Sigmoid colon (tissue), 7 donors: Measurements from ENCODE around the gene PTGDS. TPM values are rescaled to one million over a fixed set of nuclear protein-coding genes. Genes with fewer than 3 reads are reported as not detected.

Experiments used
- DNase-seq: peaks from one replicate; pipeline ENCODE4 v3.0.0-alpha.2; 2019
- H3K27ac ChIP-seq, 4 donors: fragments of 200-600 bp; sonication (generic); one replicate each; pipeline ENCODE4 v1.5.1; 2016 to 2019; ENCODE audit warnings: mild to moderate bottlenecking in 1 of 4
- H3K27me3 ChIP-seq, 3 donors: fragments of 200-600 bp; sonication (generic); one replicate each; pipeline ENCODE4 v1.5.1; 2019; ENCODE audit warnings: mild to moderate bottlenecking in 1 of 3
- H3K36me3 ChIP-seq, 4 donors: fragments of 200-600 bp; sonication (generic); one replicate each; pipeline ENCODE4 v1.5.1; 2016 to 2019
- H3K4me1 ChIP-seq, 4 donors: fragments of 200-600 bp; sonication (generic); one replicate each; pipeline ENCODE4 v1.5.1; 2017 to 2019
- H3K4me3 ChIP-seq, 4 donors: fragments of 200-600 bp; sonication (generic); one replicate each; pipeline ENCODE4 v1.5.1; 2017 to 2019; ENCODE audit warnings: mild to moderate bottlenecking in 2 of 4, moderate library complexity in 1 of 4
- H3K9me3 ChIP-seq, 4 donors: fragments of 200-600 bp in 3 of 4; sonication (generic) in 3 of 4; one replicate each; pipeline versions ENCODE4 v1.5.1 to v1.6.1; 2013 to 2019
- EP300 ChIP-seq, 4 donors: sonication (generic); formaldehyde crosslinking; IDR thresholded peaks; one replicate each; pipeline ENCODE4 v1.6.1; 2017; ENCODE audit warnings: antibody characterized with exemption in 4 of 4
- POLR2A ChIP-seq, 2 donors: fragments of 450-650 bp; IDR thresholded peaks; one replicate each; pipeline ENCODE4 v1.6.1; 2016; ENCODE audit warnings: antibody characterized with exemption in 2 of 2, mild to moderate bottlenecking in 2 of 2, moderate library complexity in 2 of 2
- POLR2AphosphoS5 ChIP-seq, 4 donors: sonication (generic); formaldehyde crosslinking; IDR thresholded peaks; one replicate each; pipeline ENCODE4 v1.6.1; 2017; ENCODE audit warnings: antibody characterized with exemption in 4 of 4
- WGBS, 2 donors: extraction: QIAGEN DNeasy Blood & Tissue Kit; methylation state at CpG; one replicate each; pipeline ENCODE4 v1.1.7; 2013; 5-methylcytosine and 5-hydroxymethylcytosine counted together
- intact Hi-C: fragments of 100-400 bp; cut with DNase I; formaldehyde crosslinking; loops from one replicate; pipeline ENCODE4 v1.15.1; 2023
- polyA plus RNA-seq, 3 donors: library from polyadenylated mRNA; stranded (reverse); fragments of 200-250 nt; gene quantifications; one replicate each; pipeline ENCODE4 v1.2.3, GENCODE V29; 2013
- total RNA-seq, 4 donors: library from RNA; depleted of rRNA; stranded (reverse); fragments of >200 nt; gene quantifications; one replicate each; pipeline ENCODE4 v1.1.0, GENCODE V29; 2016
- TF ChIP-seq, protein P1 (sequence below), 4 experiments: fragments of 450-650 bp in 3 of 4; fragments of 200-600 bp in 1 of 4; IDR thresholded peaks; one replicate each; pipeline ENCODE4 v1.5.1; 2016 to 2019; ENCODE audit warnings: antibody characterized with exemption in 4 of 4, mild to moderate bottlenecking in 3 of 4, moderate library complexity in 2 of 4
- donor health status: healthy with polysubstance abuse.
- donor health status: Bipolar disorder and iron deficiency.
- donor health status: healthy.

The PTGDS gene
- total and polyA plus RNA-seq, 7 donors = 8.3 to 218 (median 28.5) TPM

DNA sequence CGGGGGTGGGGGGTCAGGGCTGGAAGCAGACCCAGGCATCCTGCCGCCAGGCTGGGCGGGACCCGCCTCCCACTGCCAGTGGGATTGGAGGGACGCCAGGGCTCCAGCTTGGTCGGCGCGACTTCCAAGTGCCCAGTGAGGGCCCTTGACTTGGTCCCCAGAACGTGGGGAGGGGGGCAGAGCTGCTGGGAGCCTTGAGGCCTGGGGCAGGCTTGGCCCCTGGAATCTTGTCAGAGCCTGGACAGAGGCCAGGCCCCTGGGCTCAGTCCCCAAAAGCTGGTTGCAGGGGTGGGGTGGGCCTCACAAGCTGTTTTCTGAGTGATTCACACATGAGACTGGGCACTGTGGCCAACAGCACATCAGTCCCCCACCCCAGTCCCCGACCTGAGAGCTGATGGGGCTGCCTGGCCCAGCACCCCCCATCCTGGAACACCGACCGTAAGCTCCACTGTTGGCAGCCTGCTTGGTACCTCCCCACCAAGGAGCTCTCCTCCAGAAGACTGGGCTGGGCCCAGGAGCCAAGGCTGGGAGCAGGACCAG, 18.5 kb downstream of the PTGDS start:
- intact Hi-C loops = loop anchor here (2.0 kb wide), 1 partner anchor 31 kb away; no protein-coding TSS in a partner anchor
- Histone ChIP-seq H3K36me3 (peaks cover 0 to 5% (median 3%) of the 10 kb centered on the region in 4 donors), H3K9me3 (peaks cover 0 to under 1% (median 0%) of the 10 kb centered on the region in 4 donors), H3K27ac (no peak overlapping the region), H3K27me3 (peaks cover 26 to 58% (median 44%) of the 10 kb centered on the region in 3 donors), H3K4me1 (peaks cover 0 to 42% (median 35%) of the 10 kb centered on the region in 4 donors), H3K4me3 (no peak overlapping the region)
- 20 to 46% methylated on average over 12 of the region's 12 CpGs for WGBS, 2 donors
- TF ChIP-seq POLR2AphosphoS5 (IDR thresholded peaks at IDR 0.05) (no peak), POLR2A (IDR thresholded peaks at IDR 0.05) (no peak), EP300 (IDR thresholded peaks at IDR 0.05) (no peak)
- TF ChIP-seq, protein P1, sequence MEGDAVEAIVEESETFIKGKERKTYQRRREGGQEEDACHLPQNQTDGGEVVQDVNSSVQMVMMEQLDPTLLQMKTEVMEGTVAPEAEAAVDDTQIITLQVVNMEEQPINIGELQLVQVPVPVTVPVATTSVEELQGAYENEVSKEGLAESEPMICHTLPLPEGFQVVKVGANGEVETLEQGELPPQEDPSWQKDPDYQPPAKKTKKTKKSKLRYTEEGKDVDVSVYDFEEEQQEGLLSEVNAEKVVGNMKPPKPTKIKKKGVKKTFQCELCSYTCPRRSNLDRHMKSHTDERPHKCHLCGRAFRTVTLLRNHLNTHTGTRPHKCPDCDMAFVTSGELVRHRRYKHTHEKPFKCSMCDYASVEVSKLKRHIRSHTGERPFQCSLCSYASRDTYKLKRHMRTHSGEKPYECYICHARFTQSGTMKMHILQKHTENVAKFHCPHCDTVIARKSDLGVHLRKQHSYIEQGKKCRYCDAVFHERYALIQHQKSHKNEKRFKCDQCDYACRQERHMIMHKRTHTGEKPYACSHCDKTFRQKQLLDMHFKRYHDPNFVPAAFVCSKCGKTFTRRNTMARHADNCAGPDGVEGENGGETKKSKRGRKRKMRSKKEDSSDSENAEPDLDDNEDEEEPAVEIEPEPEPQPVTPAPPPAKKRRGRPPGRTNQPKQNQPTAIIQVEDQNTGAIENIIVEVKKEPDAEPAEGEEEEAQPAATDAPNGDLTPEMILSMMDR (IDR thresholded peaks at IDR 0.05) = no peak
- DNase-seq = no peak

DNA sequence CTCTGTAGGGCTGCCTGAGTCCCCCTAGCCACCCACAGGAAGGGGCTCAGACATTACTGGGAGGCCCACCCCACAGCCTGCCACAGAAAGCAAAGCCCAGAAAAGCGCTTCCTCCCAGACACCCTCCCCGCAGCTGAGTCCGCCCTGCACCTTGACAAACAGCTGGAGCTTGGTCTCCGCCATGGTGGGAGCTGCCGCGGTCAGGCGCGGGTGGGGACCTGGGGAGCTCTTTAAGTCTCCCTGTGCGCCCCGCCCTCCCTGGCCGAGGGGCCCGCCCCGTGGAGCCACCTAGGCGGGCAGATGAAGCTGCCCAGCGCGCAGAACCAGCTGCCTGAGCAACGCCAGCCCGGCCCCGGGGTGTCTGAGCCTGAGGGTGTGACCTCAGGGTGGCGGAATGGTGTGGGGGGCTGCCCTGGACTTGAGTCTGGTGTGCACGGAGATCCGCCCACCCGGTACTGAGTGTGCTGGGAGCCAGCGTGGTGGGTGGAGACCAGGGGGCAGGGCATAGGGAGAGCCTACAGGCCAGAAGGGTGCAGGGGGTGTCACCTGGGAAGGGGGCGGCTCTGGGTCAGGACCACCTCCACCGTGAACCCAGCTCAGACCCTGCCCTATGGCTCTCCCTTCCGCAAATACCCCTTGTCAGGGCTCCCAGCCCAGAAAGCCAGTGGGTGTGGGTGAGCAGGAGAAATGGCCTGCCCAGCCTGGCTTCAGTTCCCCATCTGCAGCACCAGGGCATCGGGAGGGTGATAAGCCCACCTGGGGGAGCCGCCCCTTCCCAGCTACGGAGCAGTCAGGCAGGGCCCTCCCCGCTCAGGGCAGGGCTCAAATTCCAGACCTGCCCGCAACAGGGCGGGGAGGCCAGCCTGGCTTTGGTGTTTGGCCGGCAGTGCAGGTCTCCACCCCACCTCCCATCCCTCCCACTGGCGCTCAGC, 19.3 kb downstream of the PTGDS start, which contains the start of gene CLIC3:
CLIC3 (minus strand) TSS at position 208 of the 932 bp plus-strand sequence; CDS start at position 183, 25 bp downstream.
- Histone ChIP-seq H3K9me3 (no peaks in the 10 kb centered on the region), H3K4me1 (peaks cover 0 to 37% (median 33%) of the 10 kb centered on the region in 4 donors), H3K36me3 (peaks cover 0 to 5% (median 3%) of the 10 kb centered on the region in 4 donors), H3K27ac (no peak within 1 kb of the TSS), H3K4me3 (no peak within 1 kb of the TSS), H3K27me3 (peaks cover 26 to 58% (median 44%) of the 10 kb centered on the region in 3 donors)
- intact Hi-C loops = loop anchor here (2.0 kb wide), 1 partner anchor 30 kb away; no protein-coding TSS in a partner anchor
- no peak for DNase-seq
- TF ChIP-seq EP300 (IDR thresholded peaks at IDR 0.05) (no peak), POLR2AphosphoS5 (IDR thresholded peaks at IDR 0.05) (no peak), POLR2A (IDR thresholded peaks at IDR 0.05) (no peak)
- TF ChIP-seq, protein P1 (IDR thresholded peaks at IDR 0.05) = no peak
- 7 to 16% methylated on average over 35 of the region's 35 CpGs for WGBS, 2 donors

DNA sequence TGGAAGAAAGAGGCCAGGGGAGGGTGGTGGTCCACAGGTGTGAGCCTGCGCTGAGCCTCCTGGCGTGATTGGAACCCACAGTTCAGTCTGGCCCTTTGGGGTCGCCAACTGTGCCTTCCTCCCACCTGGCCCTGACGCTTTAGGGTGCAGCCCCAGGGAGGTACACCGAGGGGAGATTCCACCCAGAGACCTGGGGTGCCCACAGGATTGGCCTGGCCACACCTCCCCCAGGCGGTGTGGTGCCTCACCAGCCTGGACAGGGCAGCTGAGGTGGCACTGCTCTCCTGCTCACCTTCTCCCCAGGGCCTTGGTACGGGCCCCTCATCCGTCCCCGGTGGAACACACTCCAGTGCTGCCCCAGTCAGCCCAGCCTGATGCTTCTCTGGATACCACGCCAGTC, 20.1 kb downstream of the PTGDS start:
- Histone ChIP-seq H3K27me3 (peaks cover 26 to 58% (median 44%) of the 10 kb centered on the region in 3 donors), H3K36me3 (peaks cover 0 to 5% (median 3%) of the 10 kb centered on the region in 4 donors), H3K27ac (no peak overlapping the region), H3K4me3 (no peak overlapping the region), H3K4me1 (peaks cover 0 to 34% (median 32%) of the 10 kb centered on the region in 4 donors), H3K9me3 (no peaks in the 10 kb centered on the region)
- no peak for DNase-seq
- TF ChIP-seq, protein P1 (IDR thresholded peaks at IDR 0.05) = no peak
- TF ChIP-seq POLR2AphosphoS5 (IDR thresholded peaks at IDR 0.05) = no peak
- TF ChIP-seq EP300 (IDR thresholded peaks at IDR 0.05) = no peak
- WGBS, 2 donors = 48 to 69% methylated on average over 10 of the region's 10 CpGs
- intact Hi-C loops = loop anchor here (2.0 kb wide), 1 partner anchor 29 kb away; no protein-coding TSS in a partner anchor

DNA sequence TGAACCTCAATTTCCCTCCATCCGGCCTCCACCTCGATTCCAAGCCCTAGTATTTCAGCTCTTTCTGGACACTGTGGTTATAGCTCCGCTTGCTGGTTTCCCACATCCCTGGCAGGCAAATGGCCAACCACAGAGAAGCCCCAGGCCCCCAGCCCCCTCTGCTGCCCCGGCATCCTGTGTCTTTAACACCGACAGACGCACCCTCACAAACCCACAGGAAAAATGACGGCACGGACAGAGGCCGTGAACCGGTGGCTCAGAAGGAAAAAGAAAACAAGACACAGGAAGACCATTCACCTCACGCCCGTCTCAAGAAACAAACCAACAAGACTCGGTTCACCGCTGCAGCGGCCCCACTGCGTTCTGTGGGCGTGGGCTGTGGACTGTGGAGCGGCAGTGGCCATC, 20.5 kb downstream of the PTGDS start:
- Histone ChIP-seq H3K9me3 (no peaks in the 10 kb centered on the region), H3K27me3 (peaks cover 26 to 58% (median 44%) of the 10 kb centered on the region in 3 donors), H3K36me3 (peaks cover 0 to 5% (median 3%) of the 10 kb centered on the region in 4 donors), H3K27ac (no peak overlapping the region), H3K4me1 (peaks cover 0 to 30% (median 28%) of the 10 kb centered on the region in 4 donors), H3K4me3 (no peak overlapping the region)
- WGBS, 2 donors = 50 to 58% methylated on average over 18 of the region's 18 CpGs
- TF ChIP-seq POLR2AphosphoS5 (IDR thresholded peaks at IDR 0.05) (no peak), POLR2A (IDR thresholded peaks at IDR 0.05) (no peak), EP300 (IDR thresholded peaks at IDR 0.05) (no peak)
- TF ChIP-seq, protein P1 (IDR thresholded peaks at IDR 0.05) = no peak
- DNase-seq = no peak
- intact Hi-C loops = loop anchor here (2.0 kb wide), 1 partner anchor 29 kb away; no protein-coding TSS in a partner anchor
